Neural cell (in vitro differentiated cells): ENCODE measurements around the gene ATG4D.

Experiments used
- CTCF ChIP-seq: fragments of 450-650 bp; IDR thresholded peaks from 2 replicates; pipeline ENCODE4 v1.5.1; 2014; ENCODE audit warnings: antibody characterized with exemption, mild to moderate bottlenecking, moderate library complexity; ENCODE audit not compliant: poor library complexity, severe bottlenecking
- TAF1 ChIP-seq: IDR thresholded peaks from 2 replicates; pipeline ENCODE4 v1.6.1; 2012; ENCODE audit warnings: low read depth

- TF ChIP-seq CTCF (no peak), TAF1 (no peak)
Observed at GRCh38 chr19:10567656-10568055, 24.0 kb downstream of the ATG4D start.
